ENCODE results near the gene LY9. TPM values are rescaled to one million over a fixed set of nuclear protein-coding genes. Genes with fewer than 3 reads are reported as not detected.
"Not testable (repeated sequence)": the region's sequence is repeated elsewhere in the genome, so short reads cannot be mapped to it uniquely, and the experiment has no call there.

The LY9 gene
- polyA plus RNA-seq, 1 experiment: not detected

DNA sequence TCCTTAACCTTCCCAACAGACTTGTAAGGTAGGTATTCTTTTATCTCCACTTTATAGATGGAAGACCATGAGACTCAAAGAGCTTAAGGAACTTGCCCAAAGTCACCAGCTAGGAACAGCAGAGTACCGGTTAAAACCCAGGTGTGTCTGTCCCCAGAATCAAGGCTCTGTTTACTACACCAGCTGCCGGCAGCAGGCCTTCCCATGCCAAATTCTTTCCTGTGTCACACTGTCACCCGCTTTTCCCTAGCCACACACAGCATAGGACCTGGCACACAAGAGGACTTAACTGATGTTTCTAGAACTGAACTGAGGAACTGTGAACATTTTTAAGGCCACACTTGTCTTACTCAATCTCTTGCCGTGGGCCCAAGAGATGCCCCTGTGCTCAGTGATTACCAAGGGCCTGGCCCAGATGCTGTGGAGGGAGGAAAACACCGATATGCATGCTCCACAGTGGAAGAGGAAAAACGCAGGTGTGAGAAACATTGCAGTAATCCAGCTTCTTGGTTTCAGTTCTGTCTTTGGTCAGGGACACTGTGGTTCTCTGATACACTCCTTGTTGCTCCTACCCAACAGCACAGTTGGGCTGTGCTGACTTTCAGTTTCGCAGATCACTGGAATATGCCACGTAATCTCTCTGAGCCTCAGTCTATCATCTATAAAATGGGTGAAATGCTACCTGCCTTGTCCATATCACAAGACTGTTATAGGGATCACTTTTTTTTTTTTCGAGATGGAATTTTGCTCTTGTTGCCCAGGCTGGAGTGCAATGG lies 13.9 kb upstream of the LY9 start:
- TF ChIP-seq, protein P1, sequence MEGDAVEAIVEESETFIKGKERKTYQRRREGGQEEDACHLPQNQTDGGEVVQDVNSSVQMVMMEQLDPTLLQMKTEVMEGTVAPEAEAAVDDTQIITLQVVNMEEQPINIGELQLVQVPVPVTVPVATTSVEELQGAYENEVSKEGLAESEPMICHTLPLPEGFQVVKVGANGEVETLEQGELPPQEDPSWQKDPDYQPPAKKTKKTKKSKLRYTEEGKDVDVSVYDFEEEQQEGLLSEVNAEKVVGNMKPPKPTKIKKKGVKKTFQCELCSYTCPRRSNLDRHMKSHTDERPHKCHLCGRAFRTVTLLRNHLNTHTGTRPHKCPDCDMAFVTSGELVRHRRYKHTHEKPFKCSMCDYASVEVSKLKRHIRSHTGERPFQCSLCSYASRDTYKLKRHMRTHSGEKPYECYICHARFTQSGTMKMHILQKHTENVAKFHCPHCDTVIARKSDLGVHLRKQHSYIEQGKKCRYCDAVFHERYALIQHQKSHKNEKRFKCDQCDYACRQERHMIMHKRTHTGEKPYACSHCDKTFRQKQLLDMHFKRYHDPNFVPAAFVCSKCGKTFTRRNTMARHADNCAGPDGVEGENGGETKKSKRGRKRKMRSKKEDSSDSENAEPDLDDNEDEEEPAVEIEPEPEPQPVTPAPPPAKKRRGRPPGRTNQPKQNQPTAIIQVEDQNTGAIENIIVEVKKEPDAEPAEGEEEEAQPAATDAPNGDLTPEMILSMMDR (IDR thresholded peaks at IDR 0.05; ENCODE audit: insufficient read depth, low read depth, low read length): no peak
- DNase-seq (ENCODE audit: low read depth): no peak
- POLR2A ChIA-PET: no interaction called here
- H3K27me3 ChIP-seq (ENCODE audit: control insufficient read depth, insufficient read depth, low read length): no peaks in the 10 kb centered on the region
- no peaks in the 10 kb centered on the region for H3K36me3 ChIP-seq (ENCODE audit: control insufficient read depth, insufficient read depth, low read length)
- no peak overlapping the region for H3K4me3 ChIP-seq (ENCODE audit: low read depth, low read length)
- CTCF ChIA-PET: interaction anchor here (1.4 to 1.5 kb wide), 2 partner anchors 106 to 169 kb away, joined by 4 read pairs; no protein-coding TSS in a partner anchor

DNA sequence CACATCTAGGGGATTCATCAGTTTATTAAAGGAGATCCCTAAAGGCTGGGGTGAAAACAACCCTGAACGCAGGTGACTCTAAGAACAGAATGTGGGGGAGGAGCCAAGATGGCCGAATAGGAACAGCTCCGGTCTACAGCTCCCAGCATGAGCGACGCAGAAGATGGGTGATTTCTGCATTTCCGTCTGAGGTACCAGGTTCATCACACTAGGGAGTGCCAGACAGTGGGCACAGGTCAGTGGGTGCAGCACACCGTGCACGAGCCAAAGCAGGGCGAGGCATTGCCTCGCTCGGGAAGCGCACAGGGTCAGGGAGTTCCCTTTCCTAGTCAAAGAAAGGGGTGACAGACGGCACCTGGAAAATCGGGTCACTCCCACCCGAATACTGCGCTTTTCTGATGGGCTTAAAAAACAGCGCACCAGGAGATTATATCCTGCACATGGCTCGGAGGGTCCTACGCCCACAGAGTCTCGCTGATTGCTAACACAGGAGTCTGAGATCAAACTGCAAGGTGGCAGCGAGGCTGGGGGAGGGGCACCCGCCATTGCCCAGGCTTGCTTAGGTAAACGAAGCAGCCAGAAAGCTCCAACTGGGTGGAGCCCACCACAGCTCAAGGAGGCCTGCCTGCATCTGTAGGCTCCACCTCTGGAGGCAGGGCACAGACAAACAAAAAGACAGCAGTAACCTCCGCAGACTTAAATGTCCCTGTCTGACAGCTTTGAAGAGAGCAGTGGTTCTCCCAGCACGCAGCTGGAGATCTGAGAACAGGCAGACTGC lies 12.8 kb upstream of the LY9 start:
- CTCF ChIA-PET; DNase-seq (ENCODE audit: low read depth); H3K27me3 ChIP-seq (ENCODE audit: control insufficient read depth, insufficient read depth, low read length); POLR2A ChIA-PET; H3K4me3 ChIP-seq (ENCODE audit: low read depth, low read length); H3K36me3 ChIP-seq (ENCODE audit: control insufficient read depth, insufficient read depth, low read length): not testable (repeated sequence)

DNA sequence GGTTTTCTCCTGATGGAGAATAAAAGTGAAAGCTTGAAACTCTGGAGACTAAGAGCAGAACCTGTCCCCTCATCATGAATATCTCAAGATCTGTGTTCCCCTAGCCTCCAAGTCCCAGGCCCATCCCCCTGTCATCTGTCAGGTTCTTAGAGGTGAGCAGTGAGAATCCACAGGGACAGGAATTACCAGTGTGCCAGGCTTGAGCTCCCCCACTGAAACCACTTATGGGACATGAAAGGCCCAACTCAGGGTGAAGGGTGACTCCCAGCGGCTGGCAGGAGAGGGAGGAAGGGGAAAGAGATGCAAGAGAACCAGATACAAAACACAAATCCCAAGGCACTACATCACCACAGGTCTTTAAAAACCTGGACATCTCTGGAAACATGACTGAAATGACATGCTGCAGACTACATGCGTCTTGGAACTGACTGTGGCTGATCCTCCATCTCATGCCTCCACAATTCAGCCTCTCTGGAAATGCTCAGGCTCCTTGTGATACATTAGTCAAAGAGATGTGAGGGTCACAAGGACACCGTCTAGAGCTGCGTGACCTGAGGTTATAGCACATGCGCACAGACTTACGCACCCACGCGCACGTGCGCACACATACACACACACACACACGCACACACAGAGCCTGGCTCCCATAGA lies 6.8 kb upstream of the LY9 start:
- no peak overlapping the region for H3K4me3 ChIP-seq (ENCODE audit: low read depth, low read length)
- TF ChIP-seq, protein P1 (IDR thresholded peaks at IDR 0.05; ENCODE audit: insufficient read depth, low read depth, low read length): no peak
- no peaks in the 10 kb centered on the region for H3K27me3 ChIP-seq (ENCODE audit: control insufficient read depth, insufficient read depth, low read length)
- ChIA-PET POLR2A (no interaction called here), CTCF (no interaction called here)
- DNase-seq (ENCODE audit: low read depth): no peak
- no peaks in the 10 kb centered on the region for H3K36me3 ChIP-seq (ENCODE audit: control insufficient read depth, insufficient read depth, low read length)

DNA sequence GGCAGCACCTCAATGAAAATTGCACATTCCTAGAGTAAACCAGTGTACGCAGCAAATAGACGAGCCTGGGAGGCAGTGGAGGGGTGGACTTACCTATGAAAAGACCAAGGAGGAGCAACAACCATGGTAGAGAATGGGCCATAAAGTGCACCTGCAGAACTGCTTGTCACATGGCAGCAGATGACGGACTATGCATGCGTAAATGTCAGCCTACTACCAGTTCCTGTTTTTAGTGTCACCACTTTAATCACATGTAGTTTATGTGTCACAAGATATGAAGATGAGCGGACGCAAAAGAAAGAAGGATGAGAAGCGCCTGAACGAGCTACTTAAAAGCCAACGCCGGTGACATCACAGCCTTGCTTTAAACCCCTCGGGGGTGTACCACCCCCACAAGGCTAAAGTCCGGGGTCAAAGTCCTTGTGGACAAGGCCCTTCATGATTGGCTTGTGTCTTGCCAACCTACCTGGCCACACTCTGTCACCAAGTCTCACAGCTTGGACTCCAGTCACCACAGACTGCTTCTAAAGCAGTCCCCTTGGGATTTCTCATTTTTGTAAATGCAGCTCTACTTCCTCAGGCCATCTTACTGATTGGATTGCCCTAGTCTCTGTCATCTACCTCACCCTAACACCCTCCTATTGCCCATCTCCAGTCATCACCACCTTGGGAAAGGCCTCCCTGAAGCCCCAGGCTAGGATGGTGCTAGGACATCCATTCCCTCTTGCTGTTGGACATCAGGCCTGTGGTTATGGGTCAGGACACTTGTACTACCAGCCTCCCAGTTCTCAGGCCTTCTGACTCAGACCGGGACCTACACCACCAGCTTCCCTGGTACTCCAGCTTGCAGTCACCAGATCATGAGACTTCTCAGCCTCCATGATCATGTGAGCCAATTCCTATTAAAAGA lies 6.0 kb upstream of the LY9 start:
- no peak for DNase-seq (ENCODE audit: low read depth)
- Histone ChIP-seq H3K27me3 (ENCODE audit: control insufficient read depth, insufficient read depth, low read length) (no peaks in the 10 kb centered on the region), H3K4me3 (ENCODE audit: low read depth, low read length) (no peak overlapping the region), H3K36me3 (ENCODE audit: control insufficient read depth, insufficient read depth, low read length) (no peaks in the 10 kb centered on the region)
- CTCF ChIA-PET: interaction anchor here (0.6 kb wide), 1 partner anchor 14 kb away, joined by 3 read pairs; no protein-coding TSS in a partner anchor
- TF ChIP-seq, protein P1 (IDR thresholded peaks at IDR 0.05; ENCODE audit: insufficient read depth, low read depth, low read length): no peak
- POLR2A ChIA-PET: no interaction called here

DNA sequence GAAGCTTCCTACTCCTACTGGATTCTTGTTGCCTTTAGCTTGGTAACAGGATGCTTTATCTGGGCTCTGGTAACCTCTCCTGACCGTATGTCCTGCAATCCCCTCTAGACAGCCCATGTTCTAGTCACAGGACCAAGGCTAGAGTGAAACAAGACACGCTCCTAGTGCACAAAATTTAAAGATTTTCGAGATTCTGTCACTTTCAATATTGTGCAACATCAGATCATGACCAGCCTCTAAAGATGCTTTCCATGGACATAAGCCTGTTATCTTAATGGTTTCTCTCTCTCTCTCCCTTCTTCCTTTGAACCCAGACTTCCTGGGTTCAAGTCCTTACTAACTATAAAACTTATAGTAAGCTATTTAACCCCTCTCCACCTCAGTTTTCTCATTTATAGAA lies 1.6 kb upstream of the LY9 start:
- H3K27me3 ChIP-seq (ENCODE audit: control insufficient read depth, insufficient read depth, low read length): no peaks in the 10 kb centered on the region
- no peaks in the 10 kb centered on the region for H3K36me3 ChIP-seq (ENCODE audit: control insufficient read depth, insufficient read depth, low read length)
- no peak overlapping the region for H3K4me3 ChIP-seq (ENCODE audit: low read depth, low read length)
- ChIA-PET POLR2A (no interaction called here), CTCF (interaction anchor here (1.4 kb wide), 1 partner anchor 16 kb away, joined by 4 read pairs; no protein-coding TSS in a partner anchor)
- TF ChIP-seq, protein P1 (IDR thresholded peaks at IDR 0.05; ENCODE audit: insufficient read depth, low read depth, low read length): no peak
- no peak for DNase-seq (ENCODE audit: low read depth)

Data from BJ (cell line).